Measurements from ENCODE around the gene PP2D1.
A peak's percentile ranks its signal among the peaks of the same experiment; 100 is the strongest.
"Not testable (repeated sequence)": the region's sequence is repeated elsewhere in the genome, so short reads cannot be mapped to it uniquely, and the experiment has no call there.

PP2D1 gene

GRCh38 chr3:20012164-20012563, at the start of gene PP2D1:
Gene PP2D1, minus strand, starts transcription at chr3:20012264. Its CDS starts 192 bp downstream, at chr3:20012072.
- DNase-seq, result no peak

- DNase-seq, result no peak
Measured at GRCh38 chr3:20060974-20061685, 49.1 kb upstream of the PP2D1 start.

GRCh38 chr3:20059929-20060328, 47.9 kb upstream of the PP2D1 start:
- DNase-seq, result no peak

- no peak for DNase-seq
Measured at GRCh38 chr3:20057612-20058180, 45.6 kb upstream of the PP2D1 start.

- no peak for DNase-seq
Measured at GRCh38 chr3:20056725-20057611, 44.9 kb upstream of the PP2D1 start.

- no peak for DNase-seq
Measured at GRCh38 chr3:20055842-20056241, 43.8 kb upstream of the PP2D1 start.

GRCh38 chr3:20055020-20055775, 43.1 kb upstream of the PP2D1 start:
- no peak for DNase-seq

- peak; percentile 69 for DNase-seq
Measured at GRCh38 chr3:20054549-20054987, 42.5 kb upstream of the PP2D1 start.

- DNase-seq, result no peak
Measured at GRCh38 chr3:20052851-20053250, 40.8 kb upstream of the PP2D1 start.

GRCh38 chr3:20051123-20051806, 39.2 kb upstream of the PP2D1 start:
- DNase-seq, result no peak

- DNase-seq, result no peak
Measured at GRCh38 chr3:20047976-20048883, 36.2 kb upstream of the PP2D1 start.

- DNase-seq, result no peak
Measured at GRCh38 chr3:20047341-20047779, 35.3 kb upstream of the PP2D1 start.

GRCh38 chr3:20046556-20046955, 34.5 kb upstream of the PP2D1 start:
- no peak for DNase-seq

GRCh38 chr3:20045141-20045540, 33.1 kb upstream of the PP2D1 start:
- DNase-seq, result not testable (repeated sequence)

- DNase-seq, result no peak
Measured at GRCh38 chr3:20043825-20044224, 31.8 kb upstream of the PP2D1 start.

GRCh38 chr3:20043396-20043795, 31.3 kb upstream of the PP2D1 start:
- peak; percentile 48 for DNase-seq

- no peak for DNase-seq
Measured at GRCh38 chr3:20042331-20042730, 30.3 kb upstream of the PP2D1 start.

GRCh38 chr3:20041197-20041780, 29.2 kb upstream of the PP2D1 start:
- DNase-seq, result peak; percentile 62

GRCh38 chr3:20040548-20041196, 28.6 kb upstream of the PP2D1 start:
- DNase-seq, result peak; percentile 57

All from activated gamma-delta T cell treated with Interleukin-2 at 50 U/mL for 16 hours (primary cell).